Endothelial cell of umbilical vein (primary cell): ENCODE results near the gene ARHGEF10L. TPM values are rescaled to one million over a fixed set of nuclear protein-coding genes. Genes with fewer than 3 reads are reported as not detected.

Source experiments
- BruUV-seq: library from RNA; stranded (reverse); fragments of 400-500 nt; replicated peaks from 2 replicates; lab custom pipeline; 2021; lab: Mats Ljungman, UMichigan
- CTCF ChIA-PET: fragments of 300-600, 350-600 bp; sonication (Branson Sonifier 250); formaldehyde crosslinking; loops from one replicate; lab custom pipeline; 2021; ENCODE audit warnings: antibody characterized with exemption, inconsistent platforms; lab: Charles Lee
- POLR2A ChIA-PET: fragments of 300-600, 350-600 bp; sonication (Branson Sonifier 250); formaldehyde crosslinking; loops from one replicate; lab custom pipeline; 2021; ENCODE audit warnings: antibody characterized with exemption, inconsistent platforms; lab: Charles Lee
- DNase-seq: peaks from one replicate; pipeline ENCODE4 v3.0.0-alpha.2; 2011; ENCODE audit warnings: low read depth, low spot score
- FAIRE-seq: peaks from 2 replicates; lab custom pipeline; 2011; peaks lifted over from hg19 to GRCh38; lab: Jason Lieb, UNC
- H2AFZ ChIP-seq: 2 replicates; pipeline ENCODE4 v1.6.0; 2012; ENCODE audit warnings: low read depth, low read length, control low read depth, inconsistent platforms
- H3K27ac ChIP-seq: 2 replicates; pipeline ENCODE4 v1.5.1; 2011; ENCODE audit warnings: low read depth, mild to moderate bottlenecking, control low read depth, low read length, moderate library complexity; ENCODE audit not compliant: insufficient read depth
- H3K27me3 ChIP-seq, 2 experiments: 2 replicates each; pipeline versions ENCODE4 v1.6.0 to v1.6.1; 2011; ENCODE audit warnings: low read length in 2 of 2, mixed read lengths in 1 of 2; ENCODE audit not compliant: control insufficient read depth in 2 of 2, insufficient read depth in 2 of 2
- H3K36me3 ChIP-seq, 2 experiments: 2 replicates in 1 of 2; 3 replicates in 1 of 2; pipeline ENCODE4 v1.5.1; 2011; ENCODE audit warnings: low read length in 2 of 2, mild to moderate bottlenecking in 1 of 2, moderate library complexity in 1 of 2; ENCODE audit not compliant: control insufficient read depth in 2 of 2, insufficient read depth in 2 of 2; ENCODE audit errors: extremely low read depth in 1 of 2
- H3K4me1 ChIP-seq: 3 replicates; pipeline ENCODE4 v1.5.1; 2011; ENCODE audit warnings: mild to moderate bottlenecking, low read length; ENCODE audit not compliant: control insufficient read depth, insufficient read depth; ENCODE audit errors: extremely low read depth
- H3K4me2 ChIP-seq: 2 replicates; pipeline ENCODE4 v1.6.1; 2011; ENCODE audit warnings: low read length, control low read depth, mixed read lengths; ENCODE audit not compliant: insufficient read depth
- H3K4me3 ChIP-seq, 3 experiments: fragments of 200-600 bp in 1 of 3; sonication (generic), shearing (Covaris generic) in 1 of 3; replicated peaks in 1 of 3; 2 replicates each; pipeline ENCODE4 v1.5.1; 2011 to 2016; ENCODE audit warnings: control low read depth in 3 of 3, low read length in 3 of 3, mild to moderate bottlenecking in 2 of 3, inconsistent platforms in 1 of 3, low read depth in 1 of 3, moderate library complexity in 1 of 3; ENCODE audit not compliant: insufficient read depth in 1 of 3
- H3K79me2 ChIP-seq: 2 replicates; pipeline ENCODE4 v1.6.0; 2012; ENCODE audit warnings: low read length, inconsistent platforms; ENCODE audit not compliant: control insufficient read depth, insufficient read depth
- H3K9ac ChIP-seq: replicated peaks from 2 replicates; pipeline ENCODE3; 2011; ENCODE audit warnings: low read length, control low read depth; ENCODE audit not compliant: insufficient read depth; ENCODE audit errors: extremely low read depth
- H3K9me1 ChIP-seq: replicated peaks from 3 replicates; pipeline ENCODE4 v1.6.0; 2011; ENCODE audit warnings: mild to moderate bottlenecking, low read length; ENCODE audit not compliant: control insufficient read depth, insufficient read depth; ENCODE audit errors: extremely low read depth
- H3K9me3 ChIP-seq: replicated peaks from 2 replicates; pipeline ENCODE4 v1.5.1; 2012; ENCODE audit warnings: low read length, inconsistent platforms; ENCODE audit not compliant: control insufficient read depth, insufficient read depth
- H4K20me1 ChIP-seq: replicated peaks from 2 replicates; pipeline ENCODE3; 2011; ENCODE audit warnings: mild to moderate bottlenecking, low read length; ENCODE audit not compliant: control insufficient read depth, insufficient read depth; ENCODE audit errors: extremely low read depth
- EZH2 ChIP-seq: IDR thresholded peaks from 2 replicates; pipeline ENCODE4 v1.6.1; 2012; ENCODE audit warnings: borderline replicate concordance, low read depth, mild to moderate bottlenecking, moderate library complexity, low read length, inconsistent platforms; ENCODE audit not compliant: severe bottlenecking
- FOS ChIP-seq: IDR thresholded peaks from 2 replicates; pipeline ENCODE4 v1.6.1; 2011; ENCODE audit warnings: mild to moderate bottlenecking, low read length, moderate library complexity, borderline replicate concordance; ENCODE audit not compliant: insufficient read depth
- MYC ChIP-seq: IDR thresholded peaks from one replicate; pipeline ENCODE4 v1.6.1; 2011; ENCODE audit warnings: mild to moderate bottlenecking, low read depth, low read length
- POLR2A ChIP-seq: IDR thresholded peaks from 2 replicates; pipeline ENCODE4 v1.6.1; 2012; ENCODE audit warnings: low read depth, mild to moderate bottlenecking, control low read depth, low read length
- POLR2AphosphoS5 ChIP-seq: IDR thresholded peaks from 2 replicates; pipeline ENCODE4 v1.6.1; 2012; ENCODE audit warnings: low read depth, mild to moderate bottlenecking, control low read depth, low read length, moderate library complexity; ENCODE audit not compliant: insufficient read depth
- dilution Hi-C: fragments of 300-500 bp; cut with MboI; formaldehyde crosslinking; loops from one replicate; pipeline ENCODE4 v1.15.0; 2019; ENCODE audit warnings: low sequenced_read_pairs; ENCODE audit not compliant: extremely low pct_ligation_motif_present
- intact Hi-C: fragments of 100-400 bp; cut with micrococcal nuclease; formaldehyde crosslinking; loops from one replicate; pipeline ENCODE4 v1.10.0; 2022
- polyA plus RNA-seq, 4 experiments: library from polyadenylated mRNA; depleted of rRNA in 3 of 4; stranded (reverse) in 3 of 4; unstranded in 1 of 4; fragments of >200 nt; gene quantifications; 2 replicates each; pipeline versions ENCODE4 v1.2.1 to v1.2.3, GENCODE V29; 2011 to 2012; ENCODE audit warnings: missing spikeins in 1 of 4
- total RNA-seq: library from RNA; stranded (reverse); gene quantifications from 2 replicates; pipeline ENCODE4 v1.2.3, GENCODE V29; 2021
- TF ChIP-seq, protein P1 (sequence below), 2 donors: IDR thresholded peaks; 1 replicate in 1 of 2; 2 replicates in 1 of 2; pipeline ENCODE4 v1.5.1; 2011; ENCODE audit warnings: low read length in 2 of 2, mild to moderate bottlenecking in 2 of 2, moderate library complexity in 2 of 2, control low read depth in 1 of 2, inconsistent platforms in 1 of 2, low read depth in 1 of 2; ENCODE audit not compliant: insufficient read depth in 1 of 2; ENCODE audit errors: extremely low read depth in 1 of 2
- TF ChIP-seq, protein P2 (sequence below): IDR thresholded peaks from 2 replicates; pipeline ENCODE4 v1.6.1; 2011; ENCODE audit not compliant: insufficient read depth, insufficient read length

ARHGEF10L gene
- total and polyA plus RNA-seq, 2 donors (not counting 3 experiments of a cell fraction or from before 2014, with no cell fraction given): 1.9 to 5.2 TPM

GRCh38 chr1:17699581-17699980, 160.1 kb downstream of the ARHGEF10L start:
- H3K9me3 ChIP-seq: no peaks in the 10 kb centered on the region
- dilution Hi-C loops: no loop called here
- TF ChIP-seq, protein P1, sequence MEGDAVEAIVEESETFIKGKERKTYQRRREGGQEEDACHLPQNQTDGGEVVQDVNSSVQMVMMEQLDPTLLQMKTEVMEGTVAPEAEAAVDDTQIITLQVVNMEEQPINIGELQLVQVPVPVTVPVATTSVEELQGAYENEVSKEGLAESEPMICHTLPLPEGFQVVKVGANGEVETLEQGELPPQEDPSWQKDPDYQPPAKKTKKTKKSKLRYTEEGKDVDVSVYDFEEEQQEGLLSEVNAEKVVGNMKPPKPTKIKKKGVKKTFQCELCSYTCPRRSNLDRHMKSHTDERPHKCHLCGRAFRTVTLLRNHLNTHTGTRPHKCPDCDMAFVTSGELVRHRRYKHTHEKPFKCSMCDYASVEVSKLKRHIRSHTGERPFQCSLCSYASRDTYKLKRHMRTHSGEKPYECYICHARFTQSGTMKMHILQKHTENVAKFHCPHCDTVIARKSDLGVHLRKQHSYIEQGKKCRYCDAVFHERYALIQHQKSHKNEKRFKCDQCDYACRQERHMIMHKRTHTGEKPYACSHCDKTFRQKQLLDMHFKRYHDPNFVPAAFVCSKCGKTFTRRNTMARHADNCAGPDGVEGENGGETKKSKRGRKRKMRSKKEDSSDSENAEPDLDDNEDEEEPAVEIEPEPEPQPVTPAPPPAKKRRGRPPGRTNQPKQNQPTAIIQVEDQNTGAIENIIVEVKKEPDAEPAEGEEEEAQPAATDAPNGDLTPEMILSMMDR (IDR thresholded peaks at IDR 0.05; ENCODE audit: extremely low read depth in 1 of 2, insufficient read depth in 1 of 2, low read depth in 1 of 2, low read length in 2 of 2): no peak
- TF ChIP-seq, protein P2, sequence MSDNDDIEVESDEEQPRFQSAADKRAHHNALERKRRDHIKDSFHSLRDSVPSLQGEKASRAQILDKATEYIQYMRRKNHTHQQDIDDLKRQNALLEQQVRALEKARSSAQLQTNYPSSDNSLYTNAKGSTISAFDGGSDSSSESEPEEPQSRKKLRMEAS: no peak
- TF ChIP-seq EZH2 (no peak), FOS (no peak), POLR2A (no peak), POLR2AphosphoS5 (no peak), MYC (no peak)
- BruUV-seq: no TSS peak
- no peaks in the 10 kb centered on the region for H3K9me1 ChIP-seq
- ChIA-PET POLR2A (no interaction called here), CTCF (interaction anchor here (7.3 kb wide), 1 partner anchor 38 kb away, joined by 115 read pairs; no protein-coding TSS in a partner anchor)
- no peaks in the 10 kb centered on the region for H3K79me2 ChIP-seq
- H3K27ac ChIP-seq: no peak overlapping the region
- H2AFZ ChIP-seq: no peak overlapping the region
- no peak overlapping the region for H3K4me2 ChIP-seq
- no peaks in the 10 kb centered on the region for H3K27me3 ChIP-seq
- no peaks in the 10 kb centered on the region for H3K36me3 ChIP-seq
- H3K4me3 ChIP-seq: no peak overlapping the region
- H3K9ac ChIP-seq: no peak overlapping the region
- intact Hi-C loops: no loop called here
- H3K4me1 ChIP-seq: no peaks in the 10 kb centered on the region
- FAIRE-seq: no peak
- no peak for DNase-seq
- no peaks in the 10 kb centered on the region for H4K20me1 ChIP-seq
